Muscle of arm (tissue), 12 donors: ENCODE results near the gene ARHGEF16. TPM values are rescaled to one million over a fixed set of nuclear protein-coding genes. Genes with fewer than 3 reads are reported as not detected.

Experiments used
- DNase-seq: peaks from one replicate; pipeline ENCODE4 v3.0.0-alpha.2; 2013
- polyA plus RNA-seq, 12 donors: library from polyadenylated mRNA; unstranded; fragments of 120-200 nt; gene quantifications; one replicate each; pipeline ENCODE4 v1.2.1, GENCODE V29; 2013; ENCODE audit not compliant: insufficient read length in 12 of 12

Gene ARHGEF16
- polyA plus RNA-seq, 12 donors, result 0.21 to 11.1 (median 0.59) TPM; not detected in 1

GRCh38 chr1:3455670-3456448, 1.4 kb downstream of the ARHGEF16 start:
- no peak for DNase-seq

GRCh38 chr1:3456449-3456963, 2.0 kb downstream of the ARHGEF16 start:
- DNase-seq, result no peak

GRCh38 chr1:3456964-3457909, 2.8 kb downstream of the ARHGEF16 start:
- DNase-seq, result no peak

GRCh38 chr1:3457910-3458883, 3.7 kb downstream of the ARHGEF16 start:
- DNase-seq, result no peak

- no peak for DNase-seq
These were observed 4.8 kb downstream of the ARHGEF16 start for GRCh38 chr1:3459051-3459908.

- no peak for DNase-seq
These were observed 5.6 kb downstream of the ARHGEF16 start for GRCh38 chr1:3459940-3460671.

- DNase-seq, result no peak
These were observed 6.2 kb downstream of the ARHGEF16 start for GRCh38 chr1:3460672-3461131.

GRCh38 chr1:3461238-3461933, 6.9 kb downstream of the ARHGEF16 start:
- no peak for DNase-seq

- no peak for DNase-seq
These were observed 7.4 kb downstream of the ARHGEF16 start for GRCh38 chr1:3461934-3462275.

GRCh38 chr1:3462356-3463012, 8.0 kb downstream of the ARHGEF16 start:
- no peak for DNase-seq

- no peak for DNase-seq
These were observed 8.5 kb downstream of the ARHGEF16 start for GRCh38 chr1:3463013-3463385.

- DNase-seq, result no peak
These were observed 9.0 kb downstream of the ARHGEF16 start for GRCh38 chr1:3463408-3463863.

GRCh38 chr1:3463891-3464648, 9.6 kb downstream of the ARHGEF16 start:
- no peak for DNase-seq

- DNase-seq, result no peak
These were observed 10.2 kb downstream of the ARHGEF16 start for GRCh38 chr1:3464649-3465025.

- no peak for DNase-seq
These were observed 10.8 kb downstream of the ARHGEF16 start for GRCh38 chr1:3465091-3465934.

GRCh38 chr1:3465935-3466321, 11.5 kb downstream of the ARHGEF16 start:
- DNase-seq, result no peak
